Activated naive CD4-positive, alpha-beta T cell (primary cell): ENCODE results near the gene SAT1.
"Not testable (repeated sequence)": the region's sequence is repeated elsewhere in the genome, so short reads cannot be mapped to it uniquely, and the experiment has no call there.

Source experiments
- DNase-seq, 4 experiments: peaks; one replicate each; lab custom pipeline; 2025; lab: John Stamatoyannopoulos, UW

SAT1 gene

GRCh38 chrX:23782863-23783588 is at the start of gene SAT1:
SAT1 (plus strand) TSS chrX:23783173; CDS start chrX:23783352, 179 bp downstream.
- peak; percentile 75 to 91 (median 82) for DNase-seq

- DNase-seq, result no peak
Measured at GRCh38 chrX:23736030-23736429, 46.9 kb upstream of the SAT1 start.

- DNase-seq, result no peak
Measured at GRCh38 chrX:23737413-23737812, 45.6 kb upstream of the SAT1 start.

DNA sequence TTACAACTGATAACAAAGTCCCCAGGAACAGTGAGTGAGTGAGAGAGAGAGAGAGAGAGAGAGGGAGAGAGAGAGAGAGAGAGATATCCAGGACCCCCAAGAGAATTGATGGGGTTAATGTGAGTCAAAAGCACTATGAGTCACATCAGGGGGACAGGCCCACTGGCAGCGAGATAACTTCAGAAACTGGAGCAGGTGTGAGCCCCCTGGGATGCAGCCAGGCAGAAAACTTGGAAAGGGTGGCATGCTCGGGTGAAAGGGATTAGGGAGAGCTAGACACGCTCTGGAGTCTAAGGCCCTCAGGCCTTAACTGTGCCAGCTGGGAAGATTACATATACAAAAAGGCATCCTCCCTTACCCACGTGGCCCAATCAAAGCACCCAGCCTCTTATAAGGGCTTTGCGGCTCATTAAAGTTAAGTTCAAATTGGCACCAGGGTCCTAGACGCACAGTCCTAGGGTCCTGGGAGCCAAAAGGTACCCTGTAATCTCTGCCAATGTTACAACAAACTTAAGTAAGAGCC is 40.7 kb upstream of the SAT1 start:
- no peak for DNase-seq

- DNase-seq, result peak; percentile 7 to 49 (median 24)
Measured at GRCh38 chrX:23742697-23743622, 40.0 kb upstream of the SAT1 start, which contains the start of gene ACOT9. ACOT9 (minus strand) TSS chrX:23743276; CDS start chrX:23743144, 132 bp downstream.

- not testable (repeated sequence) for DNase-seq
Measured at GRCh38 chrX:23743623-23743971, 39.4 kb upstream of the SAT1 start.

GRCh38 chrX:23745786-23746185 is 37.2 kb upstream of the SAT1 start:
- DNase-seq, result no peak

DNA sequence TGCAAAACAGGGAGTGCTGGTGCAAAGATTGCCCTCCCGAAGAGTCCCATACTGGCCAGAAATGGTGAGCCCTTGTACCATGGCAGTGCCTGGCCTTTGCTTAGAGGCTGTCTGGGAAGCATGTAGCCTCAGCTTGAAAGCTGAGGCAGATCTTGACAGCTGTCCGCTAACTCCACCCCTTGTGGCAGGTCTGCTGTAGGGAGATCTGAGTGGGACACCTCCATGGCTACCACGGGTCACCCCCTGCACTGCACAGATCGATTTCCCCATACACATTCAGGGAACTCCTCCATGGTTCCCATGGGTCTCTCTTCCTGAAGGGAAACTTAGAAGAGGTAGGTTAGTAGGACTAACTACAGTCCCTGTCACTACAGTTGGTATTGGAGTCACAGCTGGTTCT is 33.8 kb upstream of the SAT1 start:
- DNase-seq, result no peak

DNA sequence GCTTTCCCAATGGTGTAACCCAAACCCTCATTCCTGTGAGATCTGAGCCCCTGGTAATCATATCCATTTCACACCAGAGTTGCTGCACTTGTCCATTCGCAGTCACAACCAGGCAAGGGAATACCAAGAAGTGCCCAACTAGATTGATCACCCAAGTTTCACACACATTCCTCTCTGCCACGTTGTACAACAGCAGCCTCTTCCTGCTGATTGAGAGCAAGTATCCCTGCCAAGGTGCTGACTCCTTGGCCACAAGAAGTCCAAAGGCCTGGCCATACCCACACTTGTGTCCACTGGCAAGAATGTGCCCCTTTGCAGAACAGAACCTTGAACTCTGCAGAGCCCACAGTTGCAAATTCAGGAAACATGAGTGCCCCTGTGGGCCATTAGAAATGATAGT is 33.4 kb upstream of the SAT1 start:
- no peak for DNase-seq

- no peak for DNase-seq
Measured at GRCh38 chrX:23752740-23753415, 30.1 kb upstream of the SAT1 start.

DNA sequence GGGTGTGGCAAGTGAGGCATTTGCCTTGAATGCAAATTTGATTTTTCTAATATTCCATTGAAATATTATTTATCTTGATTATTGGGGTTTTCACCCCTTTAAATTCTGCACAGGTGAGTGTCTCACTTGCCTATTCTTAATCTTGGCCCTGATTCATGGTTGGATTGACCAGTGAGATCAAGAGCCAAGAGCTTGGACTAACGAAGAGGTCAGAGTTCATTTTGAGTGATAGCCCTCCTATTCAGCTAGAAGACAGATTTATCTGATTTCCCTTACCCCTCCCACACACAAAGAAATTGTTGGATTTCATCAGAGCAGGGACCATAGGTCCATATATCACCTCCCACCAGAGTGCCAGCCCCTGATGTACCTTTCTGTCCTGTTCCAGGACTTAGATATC is 28.3 kb upstream of the SAT1 start:
- DNase-seq, result no peak

- peak in 3 of 4 experiments; percentile 2 to 34 (median 15) for DNase-seq
Measured at GRCh38 chrX:23756165-23756564, 26.8 kb upstream of the SAT1 start.

DNA sequence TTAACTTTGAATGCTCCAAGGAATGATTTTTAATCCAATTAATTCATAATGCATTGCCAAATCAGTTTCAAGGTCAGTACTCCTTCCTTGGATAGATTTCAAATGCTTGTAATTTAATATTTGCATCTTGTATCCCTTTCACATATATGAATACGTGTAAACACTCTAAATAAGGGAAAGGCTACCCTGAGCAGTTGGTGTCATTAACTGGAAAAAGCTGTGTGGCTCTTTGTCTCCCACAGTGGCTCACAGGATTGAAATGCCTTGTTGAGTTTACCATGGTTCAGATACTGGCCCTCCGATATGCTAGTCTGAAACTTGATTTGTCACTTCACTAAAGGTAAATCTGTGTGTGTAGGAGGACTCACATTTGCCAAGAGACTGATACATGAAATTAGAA is 23.2 kb upstream of the SAT1 start:
- DNase-seq, result no peak

GRCh38 chrX:23764188-23764984 is 18.6 kb upstream of the SAT1 start:
- DNase-seq, result no peak

DNA sequence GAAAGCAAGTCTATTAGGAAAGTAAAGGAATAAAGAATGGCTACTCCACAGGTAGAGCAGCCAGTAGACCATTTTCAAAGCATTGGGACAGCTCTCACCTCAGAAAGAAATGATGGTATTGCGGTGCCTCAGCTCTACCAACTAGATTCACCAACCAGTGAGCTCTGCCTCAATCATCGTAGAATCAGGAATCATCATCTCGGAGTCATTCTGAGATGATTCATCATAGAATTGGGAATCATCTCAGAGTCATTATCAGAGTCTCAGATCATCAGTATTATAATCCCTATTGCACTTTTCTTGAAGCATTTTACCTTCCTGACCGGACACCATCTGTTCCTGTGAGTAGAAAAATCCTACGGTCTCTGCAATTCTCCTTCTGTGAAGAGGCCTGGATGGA is 17.5 kb upstream of the SAT1 start:
- no peak for DNase-seq

DNA sequence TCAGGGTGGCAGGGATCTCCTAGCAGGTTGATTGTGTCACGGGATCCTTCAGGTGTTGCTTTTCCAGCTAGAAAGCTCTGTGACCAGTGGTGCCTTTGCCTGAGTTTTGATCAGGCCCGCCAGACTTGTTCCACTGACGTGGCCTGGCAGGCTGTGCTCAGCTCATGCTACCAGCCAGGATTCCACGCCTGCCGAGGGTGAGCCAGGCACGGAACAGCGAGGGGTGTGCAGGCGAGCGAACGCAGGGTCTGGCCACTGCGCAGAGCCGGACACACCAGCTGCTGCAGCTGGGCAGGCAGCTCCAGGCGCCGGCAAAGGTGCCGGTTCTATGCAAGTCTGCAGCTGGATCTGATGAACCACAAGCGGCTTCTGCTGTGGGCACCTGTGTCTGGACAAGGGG is 17.1 kb upstream of the SAT1 start:
- DNase-seq, result no peak

- peak in 1 of 4 experiments; percentile 4 for DNase-seq
Measured at GRCh38 chrX:23766650-23767551, 16.1 kb upstream of the SAT1 start.

DNA sequence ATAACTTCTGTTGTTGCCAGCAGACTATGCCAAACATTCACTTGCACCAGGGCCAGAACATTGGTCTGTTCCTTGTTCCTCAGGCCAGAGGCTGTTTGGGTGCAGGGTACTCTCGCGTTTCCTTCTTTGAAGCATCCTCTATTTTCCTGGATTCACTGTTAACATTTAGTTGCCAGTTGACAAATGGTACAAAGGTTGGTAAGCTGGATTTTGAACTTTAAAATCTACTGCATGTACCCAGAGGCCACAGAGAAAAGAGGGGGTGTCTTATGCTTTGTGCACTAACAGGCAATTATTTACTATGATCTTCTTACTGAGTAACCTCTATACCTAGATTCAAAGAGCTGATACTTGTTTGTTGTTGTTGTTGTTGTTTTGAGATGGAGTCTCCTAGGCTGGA is 12.8 kb upstream of the SAT1 start:
- no peak for DNase-seq

DNA sequence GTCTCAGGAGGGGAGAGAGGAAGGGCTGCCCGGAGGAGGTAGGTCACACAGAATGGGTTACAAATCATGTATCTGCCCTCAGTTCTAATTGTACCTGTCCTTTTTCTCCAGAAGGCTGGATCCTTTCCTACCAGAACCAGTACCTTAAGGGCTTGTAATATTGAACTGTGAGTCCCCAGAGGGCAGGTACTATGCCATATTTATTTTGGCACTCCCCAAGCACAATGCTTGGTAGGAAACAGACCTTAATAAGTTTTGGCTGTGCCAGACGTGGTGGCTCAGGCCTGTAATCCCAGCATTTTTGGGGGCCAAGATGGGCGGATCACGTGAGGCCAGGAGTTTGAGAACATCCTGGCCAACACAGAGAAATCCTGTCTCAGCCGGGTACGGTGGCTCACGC is 11.9 kb upstream of the SAT1 start:
- not testable (repeated sequence) for DNase-seq

- peak in 2 of 4 experiments; percentile 1 to 25 for DNase-seq
Measured at GRCh38 chrX:23773601-23774175, 9.3 kb upstream of the SAT1 start.
